HepG2 (cell line): ENCODE results near the gene ZNF839. TPM values are rescaled to one million over a fixed set of nuclear protein-coding genes. Genes with fewer than 3 reads are reported as not detected.

Experiments used
- ARID3A ChIP-seq: IDR thresholded peaks from 2 replicates; pipeline ENCODE4 v1.6.1; 2012; ENCODE audit warnings: low read depth, low read length, improper control_type of control experiment
- CBX5 ChIP-seq: sonication (generic); formaldehyde crosslinking; IDR thresholded peaks from 2 replicates; pipeline ENCODE4 v1.4.0; 2020; ENCODE audit warnings: missing genetic modification reagents, borderline replicate concordance
- CSRNP1 ChIP-seq: sonication (generic); formaldehyde crosslinking; IDR thresholded peaks from 2 replicates; pipeline ENCODE4 v1.8.1; 2023; ENCODE audit warnings: mild to moderate bottlenecking, missing genetic modification reagents
- ELK4 ChIP-seq: sonication (generic); formaldehyde crosslinking; IDR thresholded peaks from 2 replicates; pipeline ENCODE4 v1.9.0; 2021; ENCODE audit warnings: missing genetic modification reagents, borderline replicate concordance
- FOXK2 ChIP-seq: fragments of 450-650 bp; IDR thresholded peaks from 2 replicates; pipeline ENCODE4 v1.6.1; 2016
- GFI1 ChIP-seq: sonication (generic); formaldehyde crosslinking; IDR thresholded peaks from 2 replicates; pipeline ENCODE4 v1.5.0; 2020; ENCODE audit warnings: missing genetic modification reagents, mild to moderate bottlenecking, borderline replicate concordance
- HINFP ChIP-seq: sonication (generic); formaldehyde crosslinking; IDR thresholded peaks from 2 replicates; pipeline ENCODE4 v1.4.0; 2020; ENCODE audit warnings: low read depth, mild to moderate bottlenecking, missing genetic modification reagents
- HNRNPH1 ChIP-seq: fragments of 200-400 bp; formaldehyde crosslinking; optimal IDR thresholded peaks from 2 replicates; pipeline ENCODE3; 2017; ENCODE audit warnings: mild to moderate bottlenecking, low read depth, low read length
- HOXA9 ChIP-seq: sonication (generic); formaldehyde crosslinking; IDR thresholded peaks from 2 replicates; pipeline ENCODE4 v1.8.1; 2022; ENCODE audit warnings: missing genetic modification reagents, mild to moderate bottlenecking, moderate library complexity, borderline replicate concordance
- MIER3 ChIP-seq: IDR thresholded peaks from 2 replicates; pipeline ENCODE4 v1.6.1; 2016; ENCODE audit warnings: missing compliant biosample characterization, borderline replicate concordance
- NFYB ChIP-seq: sonication (generic); formaldehyde crosslinking; IDR thresholded peaks from 2 replicates; pipeline ENCODE4 v1.4.0; 2020; ENCODE audit warnings: missing genetic modification reagents
- PAX8 ChIP-seq: sonication (generic); formaldehyde crosslinking; IDR thresholded peaks from 2 replicates; pipeline ENCODE4 v1.8.0; 2022; ENCODE audit warnings: mild to moderate bottlenecking, missing genetic modification reagents, borderline replicate concordance
- TAF1 ChIP-seq: sonication (generic); formaldehyde crosslinking; IDR thresholded peaks from 2 replicates; pipeline ENCODE4 v1.4.0; 2020; ENCODE audit warnings: missing genetic modification reagents
- TARDBP ChIP-seq: sonication (generic); formaldehyde crosslinking; IDR thresholded peaks from 2 replicates; pipeline ENCODE4 v1.8.0; 2022; ENCODE audit warnings: mild to moderate bottlenecking, missing genetic modification reagents
- TP53 ChIP-seq: sonication (generic); formaldehyde crosslinking; conservative IDR thresholded peaks from 2 replicates; pipeline ENCODE4 v1.4.0; 2020; ENCODE audit warnings: missing genetic modification reagents
- TRIM22 ChIP-seq: fragments of 450-650 bp; IDR thresholded peaks from 2 replicates; pipeline ENCODE4 v1.6.1; 2017
- ZBTB21 ChIP-seq: sonication (generic); formaldehyde crosslinking; IDR thresholded peaks from 2 replicates; pipeline ENCODE4 v1.4.0; 2020; ENCODE audit warnings: missing genetic modification reagents
- ZFAT ChIP-seq: sonication (generic); formaldehyde crosslinking; conservative IDR thresholded peaks from 2 replicates; pipeline ENCODE4 v1.8.1; 2023; ENCODE audit warnings: missing genetic modification reagents, inconsistent platforms
- ZFP36 ChIP-seq: fragments of 150-350 bp; IDR thresholded peaks from 2 replicates; pipeline ENCODE4 v1.6.1; 2018; ENCODE audit warnings: borderline replicate concordance, low read length, low read depth; ENCODE audit not compliant: partially characterized antibody
- ZNF781 ChIP-seq: sonication (generic); formaldehyde crosslinking; IDR thresholded peaks from 2 replicates; pipeline ENCODE4 v1.5.1; 2020; ENCODE audit warnings: borderline replicate concordance, mild to moderate bottlenecking, missing genetic modification reagents; ENCODE audit errors: not compliant biosample characterization
- polyA plus RNA-seq, 8 experiments: library from polyadenylated mRNA; depleted of rRNA in 3 of 8; stranded (reverse) in 7 of 8; unstranded in 1 of 8; fragments of >200 nt; fragmentation: Illumina TruSeq in 4 of 8; extraction: Trizol in 4 of 8; gene quantifications; 2 replicates each; pipeline versions ENCODE4 v1.2.1 to v1.2.3, GENCODE V29; 2011 to 2016; ENCODE audit warnings: low read depth in 4 of 8, missing spikeins in 1 of 8, mixed read lengths in 1 of 8; ENCODE audit not compliant: insufficient read depth in 1 of 8
- total RNA-seq, 5 experiments: library from RNA; depleted of rRNA; stranded (reverse); fragments of >200 nt; fragmentation: Illumina TruSeq; extraction: Trizol; gene quantifications; 2 replicates each; pipeline ENCODE4 v1.2.3, GENCODE V29; 2016; ENCODE audit warnings: low read depth in 1 of 5

ZNF839 gene
- total and polyA plus RNA-seq, 2 of the 13 experiments (the other 11 are each of a cell fraction or from before 2014, with no cell fraction given) = 11.1 to 12.8 TPM

GRCh38 chr14:102320671-102321455, 1.3 kb downstream of the ZNF839 start (continued):
- TF ChIP-seq ELK4 (CRISPR knock-in tag) (no peak), HINFP (peak; percentile 46; the same call in 1 of the 2 replicates), CSRNP1 (CRISPR knock-in tag) (peak; percentile 27; the same call in 1 of the 2 replicates), ZBTB21 (CRISPR knock-in tag) (no peak), HOXA9 (CRISPR knock-in tag) (no peak), NFYB (no peak), HNRNPH1 (no peak), ZNF781 (CRISPR knock-in tag) (no peak), FOXK2 (no peak), PAX8 (CRISPR knock-in tag) (no peak), TRIM22 (no peak), TARDBP (CRISPR knock-in tag) (peak; percentile 44; the same call in 1 of the 2 replicates), MIER3 (0 out of 2 replicates have a peak, but pooled peaks have one; percentile 43), TP53 (CRISPR knock-in tag) (no peak), GFI1 (CRISPR knock-in tag) (peak; percentile 72), CBX5 (CRISPR knock-in tag) (no peak), ZFAT (CRISPR knock-in tag) (no peak), ZFP36 (no peak), TAF1 (peak; percentile 66; the same call in 1 of the 2 replicates), ARID3A (no peak; the same call in 1 of the 2 replicates)
